KMS-11 (cell line): ENCODE data around the gene STAP1.
"Not testable (repeated sequence)": the region's sequence is repeated elsewhere in the genome, so short reads cannot be mapped to it uniquely, and the experiment has no call there.

ENCODE experiments used
- H2AFZ ChIP-seq: fragments of 200-600 bp; sonication (generic); 2 replicates; pipeline ENCODE4 v1.6.1; 2016; ENCODE audit warnings: antibody characterized with exemption, mixed run types, low read depth
- H3K27ac ChIP-seq: fragments of 200-600 bp; sonication (generic); 2 replicates; pipeline ENCODE4 v1.6.1; 2016; ENCODE audit warnings: mild to moderate bottlenecking, mixed run types
- H3K27me3 ChIP-seq: fragments of 200-600 bp; sonication (generic); 2 replicates; pipeline ENCODE4 v1.6.1; 2017; ENCODE audit warnings: mild to moderate bottlenecking, low read depth, mixed run types, moderate library complexity; ENCODE audit not compliant: insufficient read depth
- H3K36me3 ChIP-seq: fragments of 200-600 bp; sonication (generic); 2 replicates; pipeline ENCODE4 v1.6.1; 2017; ENCODE audit warnings: mild to moderate bottlenecking, mixed run types; ENCODE audit not compliant: insufficient read depth
- H3K4me1 ChIP-seq: fragments of 200-600 bp; sonication (generic); 2 replicates; pipeline ENCODE4 v1.6.1; 2016; ENCODE audit warnings: mild to moderate bottlenecking, low read depth, mixed run types; ENCODE audit not compliant: poor library complexity, severe bottlenecking
- H3K4me2 ChIP-seq: fragments of 200-600 bp; sonication (generic); 2 replicates; pipeline ENCODE4 v1.7.0; 2016; ENCODE audit warnings: mild to moderate bottlenecking, mixed run types
- H3K4me3 ChIP-seq: fragments of 200-600 bp; sonication (generic); IDR thresholded peaks from 2 replicates; pipeline ENCODE4 v1.6.1; 2017; ENCODE audit warnings: low read depth, low read length, mixed read lengths; ENCODE audit not compliant: insufficient read depth
- H3K79me2 ChIP-seq: fragments of 200-600 bp; sonication (generic); 2 replicates; pipeline ENCODE4 v1.6.1; 2016; ENCODE audit warnings: low read depth, mixed run types; ENCODE audit not compliant: insufficient read depth
- H3K9ac ChIP-seq: fragments of 200-600 bp; sonication (generic); 2 replicates; pipeline ENCODE4 v1.6.1; 2016; ENCODE audit warnings: mild to moderate bottlenecking, mixed run types
- H4K20me1 ChIP-seq: fragments of 200-600 bp; sonication (generic); 2 replicates; pipeline ENCODE4 v1.6.1; 2016; ENCODE audit warnings: mild to moderate bottlenecking, mixed run types; ENCODE audit not compliant: insufficient read depth
- TF ChIP-seq, protein P1 (sequence below): fragments of 200-600 bp; sonication (generic); conservative IDR thresholded peaks from 2 replicates; pipeline ENCODE4 v1.6.1; 2017; ENCODE audit warnings: low read depth, mild to moderate bottlenecking, antibody characterized with exemption, low read length, moderate library complexity, mixed read lengths

The STAP1 gene

DNA sequence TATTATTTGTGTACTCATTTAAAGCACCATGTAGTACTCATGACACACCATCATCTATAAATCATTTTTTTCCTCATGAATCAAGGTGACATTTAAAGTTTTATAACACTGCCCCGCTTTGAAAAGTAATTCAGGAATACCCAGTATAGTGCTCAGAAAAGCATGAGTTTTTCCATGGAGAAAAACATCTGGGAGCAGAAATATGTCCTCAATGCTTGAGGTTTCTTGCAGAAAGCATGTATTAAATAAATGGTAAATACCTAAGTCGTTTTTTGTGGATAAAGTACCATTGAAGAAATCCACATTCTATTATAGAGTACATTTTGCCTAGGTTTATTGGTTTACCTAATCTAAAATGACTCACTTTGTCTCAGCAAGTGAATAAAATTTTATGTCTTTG is 76.2 kb downstream of the STAP1 start:
- H3K4me1 ChIP-seq: no peaks in the 10 kb centered on the region
- no peaks in the 10 kb centered on the region for H3K79me2 ChIP-seq
- TF ChIP-seq, protein P1, sequence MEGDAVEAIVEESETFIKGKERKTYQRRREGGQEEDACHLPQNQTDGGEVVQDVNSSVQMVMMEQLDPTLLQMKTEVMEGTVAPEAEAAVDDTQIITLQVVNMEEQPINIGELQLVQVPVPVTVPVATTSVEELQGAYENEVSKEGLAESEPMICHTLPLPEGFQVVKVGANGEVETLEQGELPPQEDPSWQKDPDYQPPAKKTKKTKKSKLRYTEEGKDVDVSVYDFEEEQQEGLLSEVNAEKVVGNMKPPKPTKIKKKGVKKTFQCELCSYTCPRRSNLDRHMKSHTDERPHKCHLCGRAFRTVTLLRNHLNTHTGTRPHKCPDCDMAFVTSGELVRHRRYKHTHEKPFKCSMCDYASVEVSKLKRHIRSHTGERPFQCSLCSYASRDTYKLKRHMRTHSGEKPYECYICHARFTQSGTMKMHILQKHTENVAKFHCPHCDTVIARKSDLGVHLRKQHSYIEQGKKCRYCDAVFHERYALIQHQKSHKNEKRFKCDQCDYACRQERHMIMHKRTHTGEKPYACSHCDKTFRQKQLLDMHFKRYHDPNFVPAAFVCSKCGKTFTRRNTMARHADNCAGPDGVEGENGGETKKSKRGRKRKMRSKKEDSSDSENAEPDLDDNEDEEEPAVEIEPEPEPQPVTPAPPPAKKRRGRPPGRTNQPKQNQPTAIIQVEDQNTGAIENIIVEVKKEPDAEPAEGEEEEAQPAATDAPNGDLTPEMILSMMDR: no peak
- no peak overlapping the region for H3K9ac ChIP-seq
- H3K27ac ChIP-seq: no peak overlapping the region
- peaks cover 7% of the 10 kb centered on the region; the same call in 1 of the 2 replicates for H3K36me3 ChIP-seq
- H2AFZ ChIP-seq: no peak overlapping the region
- no peaks in the 10 kb centered on the region for H3K27me3 ChIP-seq
- H3K4me3 ChIP-seq: no peak overlapping the region
- no peak overlapping the region for H3K4me2 ChIP-seq
- H4K20me1 ChIP-seq: no peaks in the 10 kb centered on the region

DNA sequence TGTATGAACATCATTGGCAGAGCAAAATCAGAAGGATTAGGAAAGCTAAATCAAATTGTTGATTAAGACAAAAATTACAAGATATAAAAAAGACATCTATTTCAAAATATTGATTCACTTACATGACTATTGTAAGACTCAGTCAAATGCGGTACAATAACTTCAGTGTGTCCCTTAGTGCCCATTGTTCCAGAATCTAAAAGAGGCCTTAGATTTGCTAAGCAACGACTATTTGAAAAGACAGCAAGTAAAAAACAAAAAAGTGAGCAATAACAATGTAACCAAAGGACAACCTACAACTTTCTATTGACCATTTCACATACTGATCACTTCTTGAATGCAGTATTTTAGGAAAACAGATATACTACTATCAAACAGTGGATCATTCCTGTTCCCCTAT is 76.8 kb downstream of the STAP1 start:
- Histone ChIP-seq H3K36me3 (peaks cover 7% of the 10 kb centered on the region; the same call in 1 of the 2 replicates), H3K4me2 (no peak overlapping the region)

DNA sequence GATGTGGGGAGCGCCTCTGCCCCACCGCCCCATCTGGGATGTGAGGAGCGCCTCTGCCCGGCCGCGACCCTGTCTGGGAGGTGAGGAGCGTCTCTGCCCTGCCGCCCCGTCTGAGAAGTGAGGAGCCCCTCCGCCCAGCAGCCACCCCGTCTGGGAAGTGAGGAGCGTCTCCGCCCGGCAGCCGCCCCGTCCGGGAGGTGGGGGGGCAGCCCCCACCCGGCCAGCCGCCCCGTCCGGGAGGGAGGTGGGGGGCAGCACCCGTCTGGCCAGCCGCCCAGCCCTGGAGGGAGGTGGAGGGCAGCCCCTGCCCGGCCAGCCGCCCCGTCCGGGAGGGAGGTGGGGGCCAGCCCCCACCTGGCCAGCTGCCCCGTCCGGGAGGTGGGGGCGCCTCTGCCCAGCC is 78.5 kb downstream of the STAP1 start:
- H4K20me1 ChIP-seq, H3K27me3 ChIP-seq, H3K9ac ChIP-seq, H3K36me3 ChIP-seq, H3K4me3 ChIP-seq, H3K79me2 ChIP-seq, H3K4me1 ChIP-seq, H3K27ac ChIP-seq, H3K4me2 ChIP-seq, H2AFZ ChIP-seq: not testable (repeated sequence)

More for the DNA sequence above, 76.8 kb downstream of the STAP1 start:
- no peaks in the 10 kb centered on the region for H3K4me1 ChIP-seq
- no peak overlapping the region for H2AFZ ChIP-seq
- H3K27me3 ChIP-seq: no peaks in the 10 kb centered on the region
- TF ChIP-seq, protein P1: no peak
- H3K79me2 ChIP-seq: no peaks in the 10 kb centered on the region
- H4K20me1 ChIP-seq: no peaks in the 10 kb centered on the region
- H3K4me3 ChIP-seq: no peak overlapping the region
- no peak overlapping the region for H3K9ac ChIP-seq
- no peak overlapping the region for H3K27ac ChIP-seq

DNA sequence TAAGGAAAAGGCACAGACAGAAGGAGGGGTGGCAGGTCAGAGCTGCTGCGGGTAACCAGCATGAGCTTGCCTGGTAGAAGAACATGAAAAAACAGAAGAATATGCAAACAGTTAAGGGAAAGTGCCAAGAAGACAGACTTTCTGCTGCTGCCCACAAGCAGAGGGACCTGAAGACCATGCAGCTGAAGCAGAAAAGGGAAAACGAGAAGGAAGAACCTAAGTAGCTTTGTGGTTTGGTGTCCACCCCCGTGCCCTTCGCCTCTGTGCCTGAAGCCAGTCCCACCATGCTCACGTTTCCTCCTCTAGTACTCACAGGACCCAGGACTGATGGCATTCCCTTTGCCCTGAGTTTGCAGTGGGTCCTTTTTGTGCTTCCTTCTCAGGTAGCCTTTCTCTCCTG is 79.6 kb downstream of the STAP1 start:
- H3K27me3 ChIP-seq: no peaks in the 10 kb centered on the region
- H3K36me3 ChIP-seq: 0 out of 2 replicates have a peak, but pooled peaks cover 5% of the 10 kb centered on the region
- no peaks in the 10 kb centered on the region for H4K20me1 ChIP-seq
- no peak overlapping the region for H2AFZ ChIP-seq
- no peak overlapping the region for H3K27ac ChIP-seq
- no peaks in the 10 kb centered on the region for H3K4me1 ChIP-seq
- no peaks in the 10 kb centered on the region for H3K79me2 ChIP-seq
- TF ChIP-seq, protein P1: no peak
- no peak overlapping the region for H3K4me3 ChIP-seq
- no peak overlapping the region for H3K4me2 ChIP-seq
- H3K9ac ChIP-seq: no peak overlapping the region

DNA sequence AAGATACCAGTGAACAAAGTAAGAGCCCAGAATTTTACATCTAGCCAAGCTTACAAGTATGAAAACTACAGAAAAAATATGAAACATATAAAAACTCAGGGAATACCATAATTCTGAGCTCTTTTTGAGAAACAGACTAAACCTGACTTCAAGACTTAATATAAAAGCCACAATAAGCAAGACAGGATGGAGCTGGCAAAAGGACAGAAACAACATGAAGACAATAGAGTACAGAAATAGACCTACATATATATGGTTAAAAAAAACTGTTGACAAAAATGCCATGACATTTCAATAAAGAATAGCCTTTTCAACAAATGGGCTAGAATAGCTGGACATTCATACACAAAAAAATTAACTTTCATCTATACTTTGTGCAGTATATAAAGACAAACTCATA is 93.0 kb downstream of the STAP1 start:
- H2AFZ ChIP-seq: no peak overlapping the region
- no peaks in the 10 kb centered on the region for H3K36me3 ChIP-seq
- H3K4me2 ChIP-seq: no peak overlapping the region
- no peaks in the 10 kb centered on the region for H3K4me1 ChIP-seq
- H3K79me2 ChIP-seq: no peaks in the 10 kb centered on the region
- TF ChIP-seq, protein P1: no peak
- no peaks in the 10 kb centered on the region for H3K27me3 ChIP-seq
- no peak overlapping the region for H3K9ac ChIP-seq
- no peak overlapping the region for H3K27ac ChIP-seq
- H4K20me1 ChIP-seq: no peaks in the 10 kb centered on the region
- H3K4me3 ChIP-seq: no peak overlapping the region
